ENCODE data around the gene KIRREL3.

DNA sequence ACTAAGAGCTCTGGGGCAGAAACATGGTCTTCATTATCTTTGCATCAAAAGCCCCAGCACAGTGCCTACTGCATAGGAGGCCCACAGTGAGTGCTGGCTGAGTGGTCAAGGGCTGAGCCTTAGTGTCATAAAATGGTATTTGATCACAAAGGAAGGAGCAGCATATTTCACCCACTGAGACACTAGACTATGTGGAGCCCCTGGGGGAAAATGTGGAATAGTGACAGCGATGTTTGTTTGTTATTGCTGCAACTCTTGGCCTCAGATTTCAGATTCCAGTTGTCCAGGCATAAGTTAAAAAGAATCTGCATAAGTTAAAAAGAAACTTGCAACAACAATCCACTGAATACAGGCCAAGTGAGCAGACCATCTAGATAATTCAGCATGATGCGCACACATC is 7.0 kb downstream of the KIRREL3 start:
- TF ChIP-seq POLR2A (IDR thresholded peaks at IDR 0.05) (no peak), POLR2AphosphoS5 (IDR thresholded peaks at IDR 0.05) (no peak)
- TF ChIP-seq, protein P1, sequence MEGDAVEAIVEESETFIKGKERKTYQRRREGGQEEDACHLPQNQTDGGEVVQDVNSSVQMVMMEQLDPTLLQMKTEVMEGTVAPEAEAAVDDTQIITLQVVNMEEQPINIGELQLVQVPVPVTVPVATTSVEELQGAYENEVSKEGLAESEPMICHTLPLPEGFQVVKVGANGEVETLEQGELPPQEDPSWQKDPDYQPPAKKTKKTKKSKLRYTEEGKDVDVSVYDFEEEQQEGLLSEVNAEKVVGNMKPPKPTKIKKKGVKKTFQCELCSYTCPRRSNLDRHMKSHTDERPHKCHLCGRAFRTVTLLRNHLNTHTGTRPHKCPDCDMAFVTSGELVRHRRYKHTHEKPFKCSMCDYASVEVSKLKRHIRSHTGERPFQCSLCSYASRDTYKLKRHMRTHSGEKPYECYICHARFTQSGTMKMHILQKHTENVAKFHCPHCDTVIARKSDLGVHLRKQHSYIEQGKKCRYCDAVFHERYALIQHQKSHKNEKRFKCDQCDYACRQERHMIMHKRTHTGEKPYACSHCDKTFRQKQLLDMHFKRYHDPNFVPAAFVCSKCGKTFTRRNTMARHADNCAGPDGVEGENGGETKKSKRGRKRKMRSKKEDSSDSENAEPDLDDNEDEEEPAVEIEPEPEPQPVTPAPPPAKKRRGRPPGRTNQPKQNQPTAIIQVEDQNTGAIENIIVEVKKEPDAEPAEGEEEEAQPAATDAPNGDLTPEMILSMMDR (IDR thresholded peaks at IDR 0.05): no peak
